MCF 10A (cell line): ENCODE results near the gene PPM1L. TPM values are rescaled to one million over a fixed set of nuclear protein-coding genes. Genes with fewer than 3 reads are reported as not detected.

ENCODE experiments used
- BruUV-seq: library from RNA; stranded (reverse); fragments of 400-500 nt; replicated peaks from 2 replicates; lab custom pipeline; 2021; lab: Mats Ljungman, UMichigan
- CTCF ChIA-PET: fragments of 300-600 bp; sonication (Branson Sonifier 250); formaldehyde crosslinking; extraction: SDS; loops from one replicate; lab custom pipeline; 2021; ENCODE audit warnings: antibody characterized with exemption, inconsistent platforms; lab: Yijun Ruan, JAX
- POLR2A ChIA-PET: fragments of 300-600, 350-650 bp; sonication (Branson Sonifier 250); formaldehyde crosslinking; extraction: SDS; loops from one replicate; lab custom pipeline; 2020; ENCODE audit warnings: antibody characterized with exemption, inconsistent platforms; lab: Yijun Ruan, JAX
- DNase-seq: peaks from one replicate; pipeline ENCODE4 v3.0.0-alpha.2; 2018; ENCODE audit not compliant: unreplicated experiment
- H3K27ac Mint-ChIP-seq: one replicate; pipeline ENCODE4 v1.8.0; 2022; ENCODE audit warnings: mild to moderate bottlenecking, low read depth, mixed read lengths; ENCODE audit not compliant: unreplicated experiment
- H3K27me3 Mint-ChIP-seq: one replicate; pipeline ENCODE4 v1.8.0; 2022; ENCODE audit warnings: mixed read lengths; ENCODE audit not compliant: insufficient read depth, unreplicated experiment
- H3K36me3 Mint-ChIP-seq: one replicate; pipeline ENCODE4 v1.8.0; 2022; ENCODE audit warnings: mild to moderate bottlenecking, moderate library complexity, mixed read lengths; ENCODE audit not compliant: insufficient read depth, unreplicated experiment
- H3K4me1 Mint-ChIP-seq: one replicate; pipeline ENCODE4 v1.8.0; 2022; ENCODE audit warnings: mixed read lengths; ENCODE audit not compliant: insufficient read depth, unreplicated experiment
- H3K4me3 Mint-ChIP-seq: one replicate; pipeline ENCODE4 v1.8.0; 2022; ENCODE audit warnings: mild to moderate bottlenecking, moderate library complexity, mixed read lengths; ENCODE audit not compliant: unreplicated experiment
- H3K9me3 Mint-ChIP-seq: one replicate; pipeline ENCODE4 v1.8.0; 2022; ENCODE audit warnings: mixed read lengths; ENCODE audit not compliant: unreplicated experiment
- CTCF ChIP-seq: fragments of 200-600 bp; IDR thresholded peaks from one replicate; pipeline ENCODE4 v1.8.0; 2022; ENCODE audit warnings: antibody characterized with exemption, mild to moderate bottlenecking; ENCODE audit not compliant: unreplicated experiment
- intact Hi-C: fragments of 100-400 bp; cut with micrococcal nuclease; formaldehyde crosslinking; loops from 2 replicates; pipeline ENCODE4 v1.14.1; 2022
- total RNA-seq: library from RNA; stranded (reverse); gene quantifications from 2 replicates; pipeline ENCODE4 v1.2.3, GENCODE V29; 2022

PPM1L gene
- total RNA-seq, 1 experiment from 2014 or later: 2.1 TPM

- H3K4me3 Mint-ChIP-seq: peak overlapping the region; percentile 18
- CTCF ChIA-PET: interaction anchor here (0.8 to 1.4 kb wide), 4 partner anchors 9 to 146 kb away, joined by 3 to 4 read pairs (median 3); no protein-coding TSS in a partner anchor
- TF ChIP-seq CTCF: no peak
- H3K4me1 Mint-ChIP-seq: peaks cover 22% of the 10 kb centered on the region
- H3K27ac Mint-ChIP-seq: peak overlapping the region; percentile 37
- peaks cover 7% of the 10 kb centered on the region for H3K36me3 Mint-ChIP-seq
- POLR2A ChIA-PET: interaction anchor here (0.6 to 2.5 kb wide), 16 partner anchors 9 to 237 kb away, joined by 3 to 23 read pairs (median 5); partner anchors contain the start of genes KPNA4 and PPM1L
- H3K27me3 Mint-ChIP-seq: no peaks in the 10 kb centered on the region
- intact Hi-C loops: loop anchor here (5.0 kb wide), 1 partner anchor 44 kb away; the partner anchor contains the start of gene PPM1L
- no peaks in the 10 kb centered on the region for H3K9me3 Mint-ChIP-seq
- no TSS peak for BruUV-seq
- DNase-seq: peak; percentile 76
Measured at GRCh38 chr3:160801386-160802118, 45.5 kb downstream of the PPM1L start.

- H3K27me3 Mint-ChIP-seq: no peaks in the 10 kb centered on the region
- H3K9me3 Mint-ChIP-seq: no peaks in the 10 kb centered on the region
- DNase-seq: peak; percentile 47
- POLR2A ChIA-PET: interaction anchor here (0.7 to 1.4 kb wide), 4 partner anchors 12 to 63 kb away, joined by 3 read pairs; no protein-coding TSS in a partner anchor
- H3K4me1 Mint-ChIP-seq: peaks cover 12% of the 10 kb centered on the region
- CTCF ChIA-PET: interaction anchor here (0.6 kb wide), 1 partner anchor 116 kb away, joined by 3 read pairs; no protein-coding TSS in a partner anchor
- no peak overlapping the region for H3K27ac Mint-ChIP-seq
- no TSS peak for BruUV-seq
- TF ChIP-seq CTCF: no peak
- intact Hi-C loops: loop anchor here (5.0 kb wide), 1 partner anchor 47 kb away; the partner anchor contains the start of gene PPM1L
- no peaks in the 10 kb centered on the region for H3K36me3 Mint-ChIP-seq
- no peak overlapping the region for H3K4me3 Mint-ChIP-seq
Measured at GRCh38 chr3:160804762-160805161, 48.7 kb downstream of the PPM1L start.

GRCh38 chr3:160806094-160806493, 50.1 kb downstream of the PPM1L start:
- Mint-ChIP-seq H3K36me3 (no peaks in the 10 kb centered on the region), H3K27me3 (no peaks in the 10 kb centered on the region), H3K4me3 (no peak overlapping the region), H3K4me1 (peaks cover 12% of the 10 kb centered on the region), H3K27ac (no peak overlapping the region), H3K9me3 (no peaks in the 10 kb centered on the region)
- POLR2A ChIA-PET: interaction anchor here (1.0 kb wide), 1 partner anchor 51 kb away, joined by 3 read pairs; no protein-coding TSS in a partner anchor
- TF ChIP-seq CTCF: no peak
- intact Hi-C loops: no loop called here
- peak; percentile 29 for DNase-seq
- no TSS peak for BruUV-seq
- CTCF ChIA-PET: interaction anchor here (0.7 kb wide), 1 partner anchor 133 kb away, joined by 3 read pairs; no protein-coding TSS in a partner anchor

GRCh38 chr3:160806686-160807085, 50.7 kb downstream of the PPM1L start:
- H3K27ac Mint-ChIP-seq: no peak overlapping the region
- DNase-seq: no peak
- no peak for TF ChIP-seq CTCF
- ChIA-PET CTCF (interaction anchor here (0.7 kb wide), 1 partner anchor 132 kb away, joined by 3 read pairs; no protein-coding TSS in a partner anchor), POLR2A (interaction anchor here (1.0 kb wide), 1 partner anchor 52 kb away, joined by 3 read pairs; no protein-coding TSS in a partner anchor)
- H3K36me3 Mint-ChIP-seq: no peaks in the 10 kb centered on the region
- no peaks in the 10 kb centered on the region for H3K27me3 Mint-ChIP-seq
- BruUV-seq: no TSS peak
- H3K9me3 Mint-ChIP-seq: no peaks in the 10 kb centered on the region
- no peak overlapping the region for H3K4me3 Mint-ChIP-seq
- intact Hi-C loops: no loop called here
- peaks cover 11% of the 10 kb centered on the region for H3K4me1 Mint-ChIP-seq
